PC-3 (cell line): Measurements from ENCODE around the gene ADAMTSL2. TPM values are rescaled to one million over a fixed set of nuclear protein-coding genes. Genes with fewer than 3 reads are reported as not detected.

Source experiments
- ATAC-seq: fragments of 200-7000 bp; cut with Tn5 transposase; 2 replicates; pipeline ENCODE4 v1.9.1; 2020; ENCODE audit warnings: mild to moderate bottlenecking, moderate library complexity
- BruUV-seq: library from RNA; stranded (reverse); fragments of 400-500 nt; replicated peaks from 2 replicates; lab custom pipeline; 2021; lab: Mats Ljungman, UMichigan
- CTCF ChIA-PET: fragments of 300-600 bp; sonication (Branson Sonifier 250); formaldehyde crosslinking; loops from one replicate; lab custom pipeline; 2022; ENCODE audit warnings: antibody characterized with exemption; lab: Charles Lee
- POLR2A ChIA-PET: fragments of 300-600 bp; sonication (Branson Sonifier 250); formaldehyde crosslinking; loops from one replicate; lab custom pipeline; 2022; ENCODE audit warnings: antibody characterized with exemption; ENCODE audit not compliant: unreplicated experiment; lab: Charles Lee
- DNase-seq: peaks from one replicate; pipeline ENCODE4 v3.0.0-alpha.2; 2015
- H2AFZ ChIP-seq: fragments of 300-600 bp; sonication (generic); 2 replicates; pipeline ENCODE4 v1.6.0; 2016; ENCODE audit warnings: antibody characterized with exemption, low read length
- H3F3A ChIP-seq: fragments of 300-600 bp; sonication (generic); one replicate; pipeline ENCODE4 v1.6.0; 2017; ENCODE audit warnings: antibody characterized with exemption, low read length, control low read depth, mild to moderate bottlenecking; ENCODE audit not compliant: unreplicated experiment
- H3K27ac ChIP-seq: fragments of 300-600 bp; sonication (generic); 2 replicates; pipeline ENCODE4 v1.5.1; 2016; ENCODE audit warnings: mild to moderate bottlenecking, low read length
- H3K27me3 ChIP-seq: fragments of 300-600 bp; sonication (generic); 2 replicates; pipeline ENCODE4 v1.6.1; 2016; ENCODE audit warnings: low read length, mixed read lengths
- H3K36me3 ChIP-seq: fragments of 300-600 bp; sonication (generic); 2 replicates; pipeline ENCODE4 v1.6.1; 2016; ENCODE audit warnings: low read depth, mixed run types, low read length, mixed read lengths
- H3K4me1 ChIP-seq: fragments of 300-600 bp; sonication (generic); 2 replicates; pipeline ENCODE4 v1.5.1; 2016; ENCODE audit warnings: low read length; ENCODE audit not compliant: insufficient read depth
- H3K4me2 ChIP-seq: fragments of 300-600 bp; sonication (generic); 2 replicates; pipeline ENCODE4 v1.6.0; 2016; ENCODE audit warnings: low read length
- H3K4me3 ChIP-seq: fragments of 300-600 bp; sonication (generic); 2 replicates; pipeline ENCODE4 v1.5.1; 2016; ENCODE audit warnings: mild to moderate bottlenecking, low read length, mixed read lengths
- H3K79me2 ChIP-seq: fragments of 300-600 bp; sonication (generic); 2 replicates; pipeline ENCODE4 v1.6.1; 2017; ENCODE audit warnings: low read length, mixed read lengths
- H3K9ac ChIP-seq: fragments of 300-600 bp; sonication (generic); 2 replicates; pipeline ENCODE4 v1.6.0; 2016; ENCODE audit warnings: mild to moderate bottlenecking, low read length
- H3K9me2 ChIP-seq: fragments of 300-600 bp; sonication (generic); replicated peaks from 2 replicates; pipeline ENCODE4 v1.6.1; 2016; ENCODE audit warnings: mixed run types, low read length, mixed read lengths
- H3K9me3 ChIP-seq: fragments of 300-600 bp; sonication (generic); 2 replicates; pipeline ENCODE4 v1.6.1; 2016; ENCODE audit warnings: low read length, mixed read lengths
- H4K20me1 ChIP-seq: fragments of 300-600 bp; sonication (generic); 2 replicates; pipeline ENCODE4 v1.6.1; 2016; ENCODE audit warnings: low read length, mixed read lengths
- CTCF ChIP-seq: fragments of 300-600 bp; sonication (generic); conservative IDR thresholded peaks from 2 replicates; pipeline ENCODE4 v1.5.1; 2017; ENCODE audit warnings: antibody characterized with exemption, low read depth, mild to moderate bottlenecking, low read length
- EZH2 ChIP-seq: fragments of 300-600 bp; sonication (generic); IDR thresholded peaks from one replicate; pipeline ENCODE4 v1.6.1; 2017; ENCODE audit warnings: antibody characterized with exemption, mild to moderate bottlenecking, low read length; ENCODE audit not compliant: unreplicated experiment
- EZH2phosphoT487 ChIP-seq: fragments of 300-600 bp; sonication (generic); IDR thresholded peaks from 2 replicates; pipeline ENCODE4 v1.6.1; 2018; ENCODE audit warnings: mild to moderate bottlenecking, antibody characterized with exemption, low read length, borderline replicate concordance
- intact Hi-C: fragments of 100-400 bp; cut with micrococcal nuclease; formaldehyde crosslinking; loops from 2 replicates; pipeline ENCODE4 v1.9.0; 2023
- total RNA-seq: library from RNA; depleted of rRNA; stranded (reverse); fragments of >200 nt; gene quantifications from 2 replicates; pipeline ENCODE4 v1.2.3, GENCODE V29; 2014

Gene ADAMTSL2
- total RNA-seq, 1 experiment from 2014 or later, result not detected

- POLR2A ChIA-PET, result no interaction called here
- TF ChIP-seq CTCF (no peak), EZH2 (no peak), EZH2phosphoT487 (no peak)
Observed at GRCh38 chr9:133599470-133600173, 65.1 kb downstream of the ADAMTSL2 start.

GRCh38 chr9:133600739-133601138, 66.2 kb downstream of the ADAMTSL2 start:
- intact Hi-C loops, result no loop called here
- Histone ChIP-seq H3K9me3 (0 out of 2 replicates have a peak, but pooled peaks cover 5% of the 10 kb centered on the region), H3K79me2 (no peaks in the 10 kb centered on the region), H3K36me3 (no peaks in the 10 kb centered on the region), H3K27me3 (no peaks in the 10 kb centered on the region; the same call in 1 of the 2 replicates), H3K4me1 (no peaks in the 10 kb centered on the region), H3K4me3 (no peak overlapping the region), H3K27ac (no peak overlapping the region), H3K4me2 (no peak overlapping the region), H3K9ac (no peak overlapping the region), H4K20me1 (no peaks in the 10 kb centered on the region), H3K9me2 (no peaks in the 10 kb centered on the region), H3F3A (no peaks in the 10 kb centered on the region), H2AFZ (no peak overlapping the region)
- no peak for TF ChIP-seq EZH2
- TF ChIP-seq CTCF, result no peak
- TF ChIP-seq EZH2phosphoT487, result no peak
- DNase-seq (no peak), ATAC-seq (no peak)
- CTCF ChIA-PET, result no interaction called here
- POLR2A ChIA-PET, result no interaction called here
- no TSS peak for BruUV-seq

More at GRCh38 chr9:133599470-133600173, 65.1 kb downstream of the ADAMTSL2 start:
- no peaks in the 10 kb centered on the region for H3K4me1 ChIP-seq
- no TSS peak for BruUV-seq
- H3F3A ChIP-seq, result no peaks in the 10 kb centered on the region
- no peaks in the 10 kb centered on the region for H4K20me1 ChIP-seq
- no peaks in the 10 kb centered on the region for H3K79me2 ChIP-seq
- no peaks in the 10 kb centered on the region for H3K9me2 ChIP-seq
- H3K27ac ChIP-seq, result no peak overlapping the region
- H3K27me3 ChIP-seq, result no peaks in the 10 kb centered on the region
- ATAC-seq (no peak), DNase-seq (no peak)
- no peak overlapping the region for H3K9ac ChIP-seq
- CTCF ChIA-PET, result no interaction called here
- H3K36me3 ChIP-seq, result no peaks in the 10 kb centered on the region
- no peak overlapping the region for H3K4me2 ChIP-seq
- no peak overlapping the region for H2AFZ ChIP-seq
- no peak overlapping the region for H3K4me3 ChIP-seq
- intact Hi-C loops, result no loop called here
- H3K9me3 ChIP-seq, result 0 out of 2 replicates have a peak, but pooled peaks cover 5% of the 10 kb centered on the region

- BruUV-seq, result no TSS peak
Observed at GRCh38 chr9:133601746-133602145, 67.2 kb downstream of the ADAMTSL2 start.

More at GRCh38 chr9:133601746-133602145, 67.2 kb downstream of the ADAMTSL2 start:
- Histone ChIP-seq H3K4me1 (no peaks in the 10 kb centered on the region), H3K9me3 (0 out of 2 replicates have a peak, but pooled peaks cover 5% of the 10 kb centered on the region), H4K20me1 (no peaks in the 10 kb centered on the region), H3K9me2 (no peaks in the 10 kb centered on the region), H3K4me3 (no peak overlapping the region), H2AFZ (no peak overlapping the region), H3K27ac (no peak overlapping the region), H3K36me3 (no peaks in the 10 kb centered on the region), H3K27me3 (peaks cover 8% of the 10 kb centered on the region), H3K9ac (no peak overlapping the region), H3K79me2 (no peaks in the 10 kb centered on the region), H3K4me2 (no peak overlapping the region), H3F3A (no peaks in the 10 kb centered on the region)
- no peak for DNase-seq
- intact Hi-C loops, result no loop called here
- ATAC-seq, result no peak
- TF ChIP-seq CTCF (no peak), EZH2 (no peak), EZH2phosphoT487 (no peak)
- POLR2A ChIA-PET, result no interaction called here
- CTCF ChIA-PET, result no interaction called here
